GM23338 (cell line): ENCODE results near the gene SMIM22.

Source experiments
- CREB1 ChIP-seq: fragments of 250-450 bp; sonication (Bioruptor Pico); IDR thresholded peaks from 2 replicates; pipeline ENCODE4 v1.5.0; 2020; ENCODE audit warnings: low read depth, mild to moderate bottlenecking, moderate library complexity
- CTCF ChIP-seq, 2 experiments: fragments of 200-600 bp in 1 of 2; sonication (generic) in 1 of 2; conservative IDR thresholded peaks; 2 replicates each; pipeline versions ENCODE4 v1.5.1 to v1.6.1; 2016 to 2017; ENCODE audit warnings: antibody characterized with exemption in 2 of 2, low read depth in 2 of 2, mild to moderate bottlenecking in 2 of 2, moderate library complexity in 1 of 2
- ETS1 ChIP-seq: IDR thresholded peaks from 2 replicates; pipeline ENCODE4 v1.6.1; 2016; ENCODE audit warnings: antibody characterized with exemption
- EZH2 ChIP-seq: fragments of 200-600 bp; sonication (generic); IDR thresholded peaks from one replicate; pipeline ENCODE4 v1.8.0; 2017; ENCODE audit warnings: antibody characterized with exemption, mild to moderate bottlenecking, low read depth; ENCODE audit not compliant: unreplicated experiment
- EZH2phosphoT487 ChIP-seq: fragments of 200-600 bp; sonication (generic); IDR thresholded peaks from one replicate; pipeline ENCODE4 v1.8.1; 2018; ENCODE audit warnings: antibody characterized with exemption; ENCODE audit not compliant: unreplicated experiment
- JUNB ChIP-seq: IDR thresholded peaks from one replicate; pipeline ENCODE4 v1.6.1; 2016; ENCODE audit warnings: antibody characterized with exemption; ENCODE audit not compliant: unreplicated experiment
- NANOG ChIP-seq: IDR thresholded peaks from 2 replicates; pipeline ENCODE4 v1.6.1; 2016; ENCODE audit warnings: antibody characterized with exemption, borderline replicate concordance
- POLR2AphosphoS5 ChIP-seq: IDR thresholded peaks from 2 replicates; pipeline ENCODE4 v1.6.1; 2016; ENCODE audit warnings: antibody characterized with exemption, low read depth
- REST ChIP-seq: IDR thresholded peaks from one replicate; pipeline ENCODE4 v1.6.1; 2018; ENCODE audit warnings: antibody characterized with exemption; ENCODE audit not compliant: unreplicated experiment
- ZNF114 ChIP-seq: fragments of 250-450 bp; sonication (Bioruptor Pico); IDR thresholded peaks from 2 replicates; pipeline ENCODE4 v1.5.0; 2020; ENCODE audit warnings: mild to moderate bottlenecking, moderate library complexity
- ZNF331 ChIP-seq: fragments of 250-450 bp; sonication (Bioruptor Pico); IDR thresholded peaks from 2 replicates; pipeline ENCODE4 v1.5.0; 2020; ENCODE audit warnings: low read depth, mild to moderate bottlenecking, moderate library complexity

GRCh38 chr16:4787627-4788482 is 7.3 kb upstream of the SMIM22 start, which contains the start of gene SEPTIN12:
- no peak for TF ChIP-seq CTCF (conservative IDR thresholded peaks at IDR 0.05; ENCODE audit: low read depth in 2 of 2)
- no peak for TF ChIP-seq EZH2phosphoT487
- TF ChIP-seq EZH2, result no peak
- TF ChIP-seq POLR2AphosphoS5, result no peak
- TF ChIP-seq CREB1, result no peak
- TF ChIP-seq REST, result no peak
- TF ChIP-seq NANOG, result no peak
- no peak for TF ChIP-seq ZNF331 (CRISPR knock-in tag)
- no peak for TF ChIP-seq ZNF114 (CRISPR knock-in tag)
- no peak for TF ChIP-seq ETS1
- TF ChIP-seq JUNB, result no peak
